ENCODE data around the gene TMEM221.

TMEM221 gene

DNA sequence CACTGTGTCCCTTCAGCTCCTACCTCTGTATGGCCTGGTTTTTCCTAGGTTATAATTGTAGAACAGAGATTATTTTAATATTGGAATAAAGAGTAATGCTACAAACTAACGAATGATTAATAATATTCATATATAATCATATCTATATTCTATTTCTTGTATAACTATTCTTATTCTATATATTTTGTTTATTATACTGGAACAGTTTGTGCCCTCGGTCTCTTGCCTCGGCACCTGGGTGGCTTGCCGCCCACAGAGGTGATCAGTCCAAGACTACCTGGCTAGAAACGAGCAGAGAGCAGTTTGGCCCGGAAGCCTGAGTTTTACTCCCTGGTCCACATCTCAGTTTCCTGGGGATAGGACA, 18.0 kb upstream of the TMEM221 start:
- Histone ChIP-seq H3K9me3 (ENCODE audit: control insufficient read depth, insufficient read depth, low read length) (no peaks in the 10 kb centered on the region), H3K4me1 (ENCODE audit: insufficient read depth, low read length) (peaks cover 4% of the 10 kb centered on the region), H3K9ac (ENCODE audit: low read depth, low read length) (no peak overlapping the region), H3K36me3 (ENCODE audit: insufficient read depth, low read length) (no peaks in the 10 kb centered on the region)

DNA sequence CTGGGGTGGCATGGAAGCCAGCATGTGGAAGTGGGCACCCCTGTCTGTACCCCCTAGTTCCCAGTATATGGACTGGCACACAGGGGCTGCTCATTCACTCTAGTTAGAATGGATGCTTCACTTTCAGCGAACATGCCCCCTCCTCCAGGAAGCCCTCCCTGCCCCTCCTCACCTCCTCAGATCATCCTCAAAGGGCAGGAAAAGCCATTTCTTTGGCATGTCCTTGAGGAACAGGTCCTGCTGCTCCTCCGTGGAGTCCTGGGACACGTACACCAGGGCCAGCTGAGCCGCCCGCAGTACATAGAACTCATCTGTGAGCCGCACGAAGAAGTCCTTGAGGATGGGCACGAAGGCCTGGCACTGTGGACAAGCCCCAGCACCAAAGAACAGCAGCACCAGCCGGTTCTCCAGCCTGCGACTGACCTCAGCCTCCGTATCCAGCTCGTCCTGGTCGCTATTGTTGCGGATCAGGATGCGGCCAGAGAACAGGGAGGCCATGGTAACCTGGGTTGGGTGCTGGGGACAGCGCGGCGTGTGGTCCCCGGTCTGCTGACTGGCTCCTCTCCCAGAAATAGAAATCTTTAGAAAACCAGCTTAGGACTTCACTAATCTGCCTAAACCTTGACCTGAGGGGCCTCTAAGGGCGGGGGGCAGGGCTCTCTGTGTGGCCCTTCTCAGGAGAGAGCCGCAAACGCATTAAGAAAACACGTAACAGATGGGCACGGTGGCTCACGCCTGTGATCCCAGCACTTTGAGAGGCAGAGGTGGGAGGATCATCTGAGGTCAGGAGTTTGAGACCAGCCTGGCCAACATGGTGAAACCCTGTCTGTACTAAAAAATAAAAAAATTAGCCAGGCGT, 12.1 kb upstream of the TMEM221 start, which contains the start of gene NXNL1:
TSS of gene NXNL1 (minus strand) at position 555 of the 859 bp plus-strand sequence. CDS start at position 498, 57 bp downstream.
- no peak within 1 kb of the TSS for H3K9ac ChIP-seq (ENCODE audit: low read depth, low read length)

GRCh38 chr19:17458970-17459369, 10.5 kb upstream of the TMEM221 start:
- no peaks in the 10 kb centered on the region for H3K4me1 ChIP-seq (ENCODE audit: insufficient read depth, low read length)
- no peak overlapping the region for H3K9ac ChIP-seq (ENCODE audit: low read depth, low read length)
- H3K9me3 ChIP-seq (ENCODE audit: control insufficient read depth, insufficient read depth, low read length), result no peaks in the 10 kb centered on the region
- H3K36me3 ChIP-seq (ENCODE audit: insufficient read depth, low read length), result no peaks in the 10 kb centered on the region

More for the DNA sequence above, 12.1 kb upstream of the TMEM221 start, which contains the start of gene NXNL1:
- Histone ChIP-seq H3K9me3 (ENCODE audit: control insufficient read depth, insufficient read depth, low read length) (no peaks in the 10 kb centered on the region), H3K4me1 (ENCODE audit: insufficient read depth, low read length) (no peaks in the 10 kb centered on the region), H3K36me3 (ENCODE audit: insufficient read depth, low read length) (no peaks in the 10 kb centered on the region)

GRCh38 chr19:17457616-17458015, 9.1 kb upstream of the TMEM221 start:
- Histone ChIP-seq H3K9me3 (ENCODE audit: control insufficient read depth, insufficient read depth, low read length) (no peaks in the 10 kb centered on the region), H3K9ac (ENCODE audit: low read depth, low read length) (no peak overlapping the region), H3K4me1 (ENCODE audit: insufficient read depth, low read length) (no peaks in the 10 kb centered on the region), H3K36me3 (ENCODE audit: insufficient read depth, low read length) (no peaks in the 10 kb centered on the region)

- Histone ChIP-seq H3K4me1 (ENCODE audit: insufficient read depth, low read length) (no peaks in the 10 kb centered on the region), H3K36me3 (ENCODE audit: insufficient read depth, low read length) (no peaks in the 10 kb centered on the region), H3K9ac (ENCODE audit: low read depth, low read length) (peak overlapping the region; percentile 28; the same call in 1 of the 2 replicates), H3K9me3 (ENCODE audit: control insufficient read depth, insufficient read depth, low read length) (no peaks in the 10 kb centered on the region)
Observed at GRCh38 chr19:17456127-17456526, 7.7 kb upstream of the TMEM221 start.

DNA sequence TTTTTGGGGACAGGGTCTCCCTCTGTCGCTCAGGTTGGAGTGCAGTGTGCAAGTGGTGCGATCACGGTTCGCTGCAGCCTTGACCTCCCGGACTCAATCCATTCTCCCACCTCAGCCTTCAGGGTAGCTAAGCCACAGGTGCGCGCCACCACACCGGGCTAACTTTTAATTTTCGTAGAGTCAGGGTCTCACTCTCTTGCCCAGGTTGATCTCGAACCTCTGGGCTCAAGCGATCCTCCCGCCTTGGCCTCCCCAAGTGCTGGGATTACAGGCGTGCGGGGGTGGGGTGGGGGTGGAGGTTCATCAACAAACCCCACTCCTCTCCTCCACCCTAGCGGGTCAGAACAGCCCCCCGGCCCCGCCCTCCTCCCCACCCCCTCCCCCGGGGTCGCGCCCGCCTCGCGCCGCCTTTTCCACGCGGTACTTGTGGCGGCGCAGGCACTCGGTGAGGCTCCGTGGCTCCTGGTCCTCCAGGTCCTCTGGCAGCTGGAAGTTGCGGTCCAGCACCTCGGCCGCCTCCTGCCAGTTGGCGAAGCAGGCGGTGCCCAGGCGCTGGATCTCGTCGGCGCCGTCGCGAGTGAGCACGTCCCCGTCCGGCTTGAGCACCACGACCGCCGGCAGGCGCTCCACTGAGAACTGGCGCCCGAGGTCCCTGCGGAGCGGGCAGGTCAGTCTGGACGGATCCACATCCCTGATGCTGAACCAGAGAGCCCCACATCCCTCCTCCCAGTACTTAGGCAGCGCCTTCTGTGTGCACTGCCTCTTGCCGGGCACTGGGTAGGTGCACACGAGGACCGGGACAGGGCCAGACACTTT, 7.0 kb upstream of the TMEM221 start:
- no peaks in the 10 kb centered on the region for H3K9me3 ChIP-seq (ENCODE audit: control insufficient read depth, insufficient read depth, low read length)
- peak overlapping the region; percentile 28; the same call in 1 of the 2 replicates for H3K9ac ChIP-seq (ENCODE audit: low read depth, low read length)
- H3K4me1 ChIP-seq (ENCODE audit: insufficient read depth, low read length), result no peaks in the 10 kb centered on the region
- H3K36me3 ChIP-seq (ENCODE audit: insufficient read depth, low read length), result no peaks in the 10 kb centered on the region

DNA sequence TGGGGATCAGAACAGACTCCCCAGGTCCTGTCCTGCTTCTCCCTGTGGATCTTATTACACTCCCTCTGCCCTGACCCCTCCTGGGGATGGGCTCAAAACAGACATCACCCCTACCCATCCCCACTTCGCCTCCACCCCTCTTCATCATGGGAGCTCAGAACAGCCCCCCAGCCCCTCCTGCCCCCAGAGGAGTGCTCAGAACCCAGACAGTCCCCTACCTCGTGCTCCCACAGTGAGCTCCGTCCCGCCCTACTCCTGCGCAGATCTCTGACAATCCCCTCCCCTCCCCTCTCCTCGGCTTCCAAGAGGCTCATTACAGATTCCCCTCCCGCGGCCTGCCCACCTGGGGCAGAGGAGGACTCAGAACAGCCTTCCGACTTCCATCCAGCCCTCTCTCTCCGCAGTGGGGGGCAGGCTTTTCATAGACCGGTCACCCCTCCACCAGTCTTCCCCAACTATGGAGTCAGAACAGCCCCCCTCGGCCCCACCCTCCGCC, 6.2 kb upstream of the TMEM221 start:
- peak overlapping the region; percentile 32; the same call in 1 of the 2 replicates for H3K9ac ChIP-seq (ENCODE audit: low read depth, low read length)
- H3K4me1 ChIP-seq (ENCODE audit: insufficient read depth, low read length), result no peaks in the 10 kb centered on the region
- H3K36me3 ChIP-seq (ENCODE audit: insufficient read depth, low read length), result no peaks in the 10 kb centered on the region
- H3K9me3 ChIP-seq (ENCODE audit: control insufficient read depth, insufficient read depth, low read length), result no peaks in the 10 kb centered on the region

GRCh38 chr19:17451820-17452219, 3.4 kb upstream of the TMEM221 start:
- H3K9ac ChIP-seq (ENCODE audit: low read depth, low read length), result no peak overlapping the region
- H3K9me3 ChIP-seq (ENCODE audit: control insufficient read depth, insufficient read depth, low read length), result no peaks in the 10 kb centered on the region
- H3K4me1 ChIP-seq (ENCODE audit: insufficient read depth, low read length), result no peaks in the 10 kb centered on the region
- H3K36me3 ChIP-seq (ENCODE audit: insufficient read depth, low read length), result no peaks in the 10 kb centered on the region

DNA sequence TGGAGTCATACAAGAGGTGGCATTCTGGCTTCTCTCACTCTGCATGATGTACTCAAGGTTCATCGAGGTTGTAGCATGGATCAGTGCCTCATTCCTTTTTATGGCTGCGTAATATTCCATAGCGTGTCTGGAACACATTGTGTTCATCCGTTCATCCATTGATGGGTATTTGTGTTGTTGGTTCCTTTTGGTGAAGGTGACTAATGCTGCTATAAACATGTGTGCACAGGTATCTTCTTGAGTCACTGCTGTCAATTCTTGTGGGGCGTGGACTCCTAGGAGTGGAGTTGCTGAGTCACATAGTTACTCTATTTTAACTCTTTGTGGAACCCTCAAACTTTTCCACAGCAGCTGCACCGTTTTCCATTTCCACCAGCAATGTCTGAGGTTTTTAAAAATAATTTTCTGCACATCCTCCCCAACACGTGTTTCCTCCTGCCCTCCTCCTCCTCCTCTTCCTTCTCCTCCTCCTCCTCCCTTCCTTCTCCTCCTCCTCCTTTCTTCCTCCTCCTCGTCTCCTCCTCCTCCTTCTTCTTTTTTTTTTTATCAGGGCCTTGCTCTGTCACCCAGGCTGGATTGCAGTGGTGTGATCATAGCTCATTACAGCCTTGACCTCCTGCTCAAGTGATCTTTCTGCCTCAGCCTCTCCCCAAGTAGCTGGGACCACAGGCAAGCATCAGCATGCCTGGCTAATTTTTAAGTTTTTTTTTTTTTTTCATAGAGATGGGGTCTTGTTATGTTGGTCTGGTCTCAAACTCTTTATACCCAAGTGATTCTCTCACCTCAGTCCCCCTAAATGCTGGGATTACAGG, 2.0 kb upstream of the TMEM221 start:
- Histone ChIP-seq H3K9me3 (ENCODE audit: control insufficient read depth, insufficient read depth, low read length) (no peaks in the 10 kb centered on the region), H3K4me1 (ENCODE audit: insufficient read depth, low read length) (no peaks in the 10 kb centered on the region), H3K9ac (ENCODE audit: low read depth, low read length) (no peak overlapping the region), H3K36me3 (ENCODE audit: insufficient read depth, low read length) (no peaks in the 10 kb centered on the region)

DNA sequence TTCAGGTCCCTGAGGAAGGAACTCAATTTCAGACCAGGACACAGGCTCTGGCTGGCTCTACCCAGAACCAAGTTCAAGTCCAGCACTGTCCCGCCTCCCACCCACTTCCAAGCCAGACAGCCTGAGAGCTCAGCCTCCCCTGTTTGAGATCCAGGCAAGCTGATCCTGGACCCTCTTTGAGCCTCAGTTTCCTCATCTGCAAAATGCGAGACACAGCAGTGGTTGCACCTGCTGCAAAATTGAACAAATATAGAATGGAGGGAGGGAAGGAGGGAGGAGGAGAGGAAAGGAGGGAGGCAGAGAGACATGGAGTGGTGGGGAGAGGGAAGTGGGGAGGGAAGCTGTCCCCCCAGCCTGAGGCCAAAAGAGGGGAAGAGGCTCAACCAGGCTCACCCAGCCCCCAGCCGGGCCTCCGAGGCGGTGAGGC, 751 bp downstream of the TMEM221 start:
- no peaks in the 10 kb centered on the region for H3K9me3 ChIP-seq (ENCODE audit: control insufficient read depth, insufficient read depth, low read length)
- no peaks in the 10 kb centered on the region for H3K4me1 ChIP-seq (ENCODE audit: insufficient read depth, low read length)
- H3K9ac ChIP-seq (ENCODE audit: low read depth, low read length), result peak overlapping the region; percentile 61
- H3K36me3 ChIP-seq (ENCODE audit: insufficient read depth, low read length), result no peaks in the 10 kb centered on the region

DNA sequence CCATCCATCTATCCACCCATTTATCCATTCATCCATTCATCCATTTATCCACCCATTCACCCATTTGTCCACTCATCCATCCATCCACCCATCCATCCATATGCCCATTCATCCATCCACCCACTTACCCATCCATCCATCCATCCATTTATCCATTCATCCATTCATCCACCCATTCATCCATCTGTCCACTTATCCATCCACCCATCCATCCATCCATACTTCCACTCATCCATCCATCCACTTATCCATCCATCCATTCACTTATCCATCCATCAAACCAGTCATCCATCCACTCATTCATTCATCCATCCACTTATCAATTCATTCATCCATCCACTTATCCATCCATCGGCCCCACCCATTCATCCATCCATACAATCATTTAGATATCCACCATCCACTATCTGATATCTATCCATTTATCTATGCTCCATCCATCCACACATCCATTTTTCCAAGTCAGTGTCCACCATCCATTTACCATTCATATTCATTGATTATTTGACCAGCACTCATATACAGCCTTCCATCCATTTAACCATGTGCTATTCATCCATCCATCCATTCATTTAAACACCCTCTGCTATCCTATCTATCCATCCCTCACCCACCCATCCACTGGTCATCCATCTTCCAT, 2.8 kb downstream of the TMEM221 start:
- Histone ChIP-seq H3K4me1 (ENCODE audit: insufficient read depth, low read length) (no peaks in the 10 kb centered on the region), H3K9me3 (ENCODE audit: control insufficient read depth, insufficient read depth, low read length) (no peaks in the 10 kb centered on the region), H3K36me3 (ENCODE audit: insufficient read depth, low read length) (no peaks in the 10 kb centered on the region), H3K9ac (ENCODE audit: low read depth, low read length) (no peak overlapping the region)

DNA sequence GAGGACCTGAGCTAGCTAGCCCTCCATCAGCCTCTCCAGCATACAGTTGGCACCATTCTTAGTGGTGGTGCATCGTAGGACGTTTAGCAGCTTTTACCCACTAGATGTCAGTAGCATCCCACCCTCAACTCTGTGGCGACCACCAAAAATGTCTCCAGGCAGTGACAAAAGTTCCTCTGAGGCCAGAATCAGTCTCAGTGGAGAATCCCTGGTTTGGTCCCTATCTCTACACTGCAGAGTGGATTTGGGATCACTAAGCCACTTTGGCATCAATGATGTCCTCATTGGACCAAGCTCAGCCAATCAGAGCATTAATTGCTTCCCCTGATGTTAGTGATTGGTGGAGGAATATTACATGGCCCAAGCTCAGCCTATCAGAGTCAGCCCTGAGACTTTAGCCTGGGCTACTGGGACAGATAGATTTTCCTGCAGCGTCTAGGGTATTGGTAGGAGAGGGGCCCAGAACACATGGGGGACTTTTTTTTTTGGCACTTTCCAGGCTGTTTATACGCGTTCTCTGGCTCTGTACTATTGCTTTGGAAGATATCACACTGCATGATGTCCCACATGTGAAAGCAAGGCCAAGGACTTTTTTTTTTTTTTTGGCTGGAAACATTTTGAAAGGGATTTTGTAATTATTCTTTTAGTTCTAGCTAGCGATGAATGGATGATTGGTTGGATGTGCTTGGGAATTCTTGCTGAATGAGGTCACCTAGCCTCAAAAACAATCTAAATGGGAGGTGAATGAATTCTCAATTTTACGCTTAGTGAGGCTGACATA, 7.0 kb downstream of the TMEM221 start:
- H3K9ac ChIP-seq (ENCODE audit: low read depth, low read length), result no peak overlapping the region
- H3K9me3 ChIP-seq (ENCODE audit: control insufficient read depth, insufficient read depth, low read length), result no peaks in the 10 kb centered on the region
- no peaks in the 10 kb centered on the region for H3K4me1 ChIP-seq (ENCODE audit: insufficient read depth, low read length)
- no peaks in the 10 kb centered on the region for H3K36me3 ChIP-seq (ENCODE audit: insufficient read depth, low read length)

GRCh38 chr19:17436874-17437267, 11.6 kb downstream of the TMEM221 start:
- Histone ChIP-seq H3K9me3 (ENCODE audit: control insufficient read depth, insufficient read depth, low read length) (no peaks in the 10 kb centered on the region), H3K9ac (ENCODE audit: low read depth, low read length) (no peak overlapping the region), H3K36me3 (ENCODE audit: insufficient read depth, low read length) (no peaks in the 10 kb centered on the region), H3K4me1 (ENCODE audit: insufficient read depth, low read length) (no peaks in the 10 kb centered on the region)
